Kidney glomerular epithelial cell (primary cell): Measurements from ENCODE around the gene ACOT9.
"Not testable (repeated sequence)": the region's sequence is repeated elsewhere in the genome, so short reads cannot be mapped to it uniquely, and the experiment has no call there.

Source experiments
- DNase-seq: peaks from one replicate; lab custom pipeline; 2025; lab: John Stamatoyannopoulos, UW

ACOT9 gene

GRCh38 chrX:23765449-23765848 lies 22.4 kb upstream of the ACOT9 start:
- no peak for DNase-seq

- DNase-seq = no peak
Observed at GRCh38 chrX:23764188-23764984, 21.3 kb upstream of the ACOT9 start.

- no peak for DNase-seq
Observed at GRCh38 chrX:23759821-23760220, 16.7 kb upstream of the ACOT9 start.

GRCh38 chrX:23756165-23756564 lies 13.1 kb upstream of the ACOT9 start:
- DNase-seq = peak; percentile 5

GRCh38 chrX:23754664-23755063 lies 11.6 kb upstream of the ACOT9 start:
- DNase-seq = no peak

GRCh38 chrX:23752740-23753415 lies 9.8 kb upstream of the ACOT9 start:
- peak; percentile 60 for DNase-seq

GRCh38 chrX:23749576-23749975 lies 6.5 kb upstream of the ACOT9 start:
- DNase-seq = no peak

- DNase-seq = no peak
Observed at GRCh38 chrX:23749129-23749528, 6.1 kb upstream of the ACOT9 start.

GRCh38 chrX:23745786-23746185 lies 2.7 kb upstream of the ACOT9 start:
- DNase-seq = no peak

GRCh38 chrX:23743623-23743971 lies 521 bp upstream of the ACOT9 start:
- not testable (repeated sequence) for DNase-seq

GRCh38 chrX:23742174-23742696 lies 841 bp downstream of the ACOT9 start:
- DNase-seq = peak; percentile 43

GRCh38 chrX:23737413-23737812 lies 5.7 kb downstream of the ACOT9 start:
- DNase-seq = no peak

- DNase-seq = no peak
Observed at GRCh38 chrX:23736030-23736429, 7.0 kb downstream of the ACOT9 start.

GRCh38 chrX:23732704-23733103 lies 10.4 kb downstream of the ACOT9 start:
- DNase-seq = no peak

GRCh38 chrX:23731951-23732350 lies 11.1 kb downstream of the ACOT9 start:
- no peak for DNase-seq

- DNase-seq = no peak
Observed at GRCh38 chrX:23729214-23729613, 13.9 kb downstream of the ACOT9 start.

GRCh38 chrX:23727206-23727605 lies 15.9 kb downstream of the ACOT9 start:
- no peak for DNase-seq

GRCh38 chrX:23726191-23726590 lies 16.9 kb downstream of the ACOT9 start:
- no peak for DNase-seq

- DNase-seq = no peak
Observed at GRCh38 chrX:23720117-23720677, 22.9 kb downstream of the ACOT9 start.

- DNase-seq = no peak
Observed at GRCh38 chrX:23705235-23705634, 37.8 kb downstream of the ACOT9 start.

- no peak for DNase-seq
Observed at GRCh38 chrX:23704673-23705206, 38.3 kb downstream of the ACOT9 start.

- no peak for DNase-seq
Observed at GRCh38 chrX:23699636-23700194, 43.4 kb downstream of the ACOT9 start.
